MM.1S (cell line): Measurements from ENCODE around the gene HINT3.

Experiments
- DNase-seq: peaks from one replicate; pipeline ENCODE4 v3.0.0-alpha.2; 2015
- H2AFZ ChIP-seq: fragments of 300-600 bp; sonication (generic); 2 replicates; pipeline ENCODE4 v1.6.0; 2016; ENCODE audit warnings: antibody characterized with exemption, low read length
- H3F3A ChIP-seq: fragments of 300-600 bp; sonication (generic); 2 replicates; pipeline ENCODE4 v1.6.1; 2016; ENCODE audit warnings: mild to moderate bottlenecking, antibody characterized with exemption, low read length, moderate library complexity, mixed read lengths; ENCODE audit not compliant: insufficient read depth
- H3K27ac ChIP-seq: fragments of 300-600 bp; sonication (generic); 2 replicates; pipeline ENCODE4 v1.5.1; 2016; ENCODE audit warnings: mild to moderate bottlenecking, low read length
- H3K27me3 ChIP-seq: fragments of 300-600 bp; sonication (generic); replicated peaks from 2 replicates; pipeline ENCODE4 v1.6.0; 2016; ENCODE audit warnings: low read length; ENCODE audit not compliant: insufficient read depth
- H3K36me3 ChIP-seq: fragments of 300-600 bp; sonication (generic); replicated peaks from 2 replicates; pipeline ENCODE4 v1.6.1; 2016; ENCODE audit warnings: mild to moderate bottlenecking, low read length, mixed read lengths; ENCODE audit not compliant: insufficient read depth
- H3K4me1 ChIP-seq: fragments of 300-600 bp; sonication (generic); 2 replicates; pipeline ENCODE4 v1.6.1; 2016; ENCODE audit warnings: low read length, mixed read lengths
- H3K4me2 ChIP-seq: fragments of 300-600 bp; sonication (generic); 2 replicates; pipeline ENCODE4 v1.6.0; 2016; ENCODE audit warnings: low read depth, low read length
- H3K4me3 ChIP-seq: fragments of 300-600 bp; sonication (generic); 2 replicates; pipeline ENCODE4 v1.5.1; 2016; ENCODE audit warnings: low read length, mixed read lengths
- H3K79me2 ChIP-seq: fragments of 300-600 bp; sonication (generic); 2 replicates; pipeline ENCODE4 v1.6.1; 2016; ENCODE audit warnings: mixed run types, low read length, mixed read lengths
- H3K9ac ChIP-seq: fragments of 300-600 bp; sonication (generic); 2 replicates; pipeline ENCODE4 v1.6.1; 2016; ENCODE audit warnings: low read length, mixed read lengths
- H3K9me2 ChIP-seq: fragments of 300-600 bp; sonication (generic); replicated peaks from 2 replicates; pipeline ENCODE4 v1.6.1; 2016; ENCODE audit warnings: mild to moderate bottlenecking, low read length, mixed read lengths; ENCODE audit not compliant: insufficient read depth
- H3K9me3 ChIP-seq: fragments of 300-600 bp; sonication (generic); replicated peaks from 2 replicates; pipeline ENCODE4 v1.6.1; 2016; ENCODE audit warnings: mild to moderate bottlenecking, low read length, mixed read lengths; ENCODE audit not compliant: insufficient read depth
- H4K20me1 ChIP-seq: fragments of 300-600 bp; sonication (generic); 2 replicates; pipeline ENCODE4 v1.6.1; 2016; ENCODE audit warnings: mild to moderate bottlenecking, low read length, moderate library complexity, mixed read lengths; ENCODE audit not compliant: insufficient read depth
- CTCF ChIP-seq: fragments of 300-600 bp; sonication (generic); IDR thresholded peaks from 2 replicates; pipeline ENCODE4 v1.5.1; 2016; ENCODE audit warnings: antibody characterized with exemption, low read length, mixed read lengths
- EZH2 ChIP-seq: fragments of 300-600 bp; sonication (generic); optimal IDR thresholded peaks from 2 replicates; pipeline ENCODE3; 2017; ENCODE audit warnings: low read depth, mild to moderate bottlenecking, antibody characterized with exemption, low read length, mixed read lengths
- EZH2phosphoT487 ChIP-seq: fragments of 300-600 bp; sonication (generic); IDR thresholded peaks from 2 replicates; pipeline ENCODE4 v1.6.1; 2018; ENCODE audit warnings: antibody characterized with exemption, low read length

Gene HINT3

GRCh38 chr6:125988280-125988679 is 31.7 kb downstream of the HINT3 start:
- H3K4me3 ChIP-seq, result no peak overlapping the region
- no peaks in the 10 kb centered on the region for H3K36me3 ChIP-seq
- no peak overlapping the region for H3K27ac ChIP-seq
- TF ChIP-seq EZH2 (no peak), EZH2phosphoT487 (no peak), CTCF (no peak)
- H3K9me2 ChIP-seq, result no peaks in the 10 kb centered on the region
- no peaks in the 10 kb centered on the region for H3K27me3 ChIP-seq
- no peak for DNase-seq
- H3F3A ChIP-seq, result peaks cover 7% of the 10 kb centered on the region; the same call in 1 of the 2 replicates
- H3K9ac ChIP-seq, result no peak overlapping the region
- peaks cover 68% of the 10 kb centered on the region for H3K79me2 ChIP-seq
- no peaks in the 10 kb centered on the region for H4K20me1 ChIP-seq
- H2AFZ ChIP-seq, result no peak overlapping the region
- H3K4me1 ChIP-seq, result 0 out of 2 replicates have a peak, but pooled peaks cover 3% of the 10 kb centered on the region
- H3K4me2 ChIP-seq, result no peak overlapping the region
- H3K9me3 ChIP-seq, result no peaks in the 10 kb centered on the region

- Histone ChIP-seq H3K4me2 (no peak overlapping the region), H3K9ac (no peak overlapping the region)
- TF ChIP-seq EZH2phosphoT487 (no peak), EZH2 (no peak), CTCF (no peak)
Observed at GRCh38 chr6:125989631-125990030, 33.1 kb downstream of the HINT3 start.

GRCh38 chr6:125991653-125992052 is 35.1 kb downstream of the HINT3 start:
- DNase-seq, result no peak
- no peaks in the 10 kb centered on the region for H4K20me1 ChIP-seq
- no peaks in the 10 kb centered on the region for H3K9me2 ChIP-seq
- TF ChIP-seq CTCF, result no peak
- TF ChIP-seq EZH2phosphoT487, result no peak
- no peak for TF ChIP-seq EZH2
- no peaks in the 10 kb centered on the region for H3K27me3 ChIP-seq
- H3K9me3 ChIP-seq, result no peaks in the 10 kb centered on the region
- no peaks in the 10 kb centered on the region for H3K36me3 ChIP-seq
- no peak overlapping the region for H3K4me2 ChIP-seq
- H3K4me3 ChIP-seq, result no peak overlapping the region
- peaks cover 4% of the 10 kb centered on the region; the same call in 1 of the 2 replicates for H3F3A ChIP-seq
- peaks cover 61% of the 10 kb centered on the region for H3K79me2 ChIP-seq
- H2AFZ ChIP-seq, result no peak overlapping the region
- no peak overlapping the region for H3K27ac ChIP-seq
- no peak overlapping the region for H3K9ac ChIP-seq
- H3K4me1 ChIP-seq, result 0 out of 2 replicates have a peak, but pooled peaks cover 3% of the 10 kb centered on the region

More at GRCh38 chr6:125989631-125990030, 33.1 kb downstream of the HINT3 start:
- H3K36me3 ChIP-seq, result no peaks in the 10 kb centered on the region
- no peak overlapping the region for H3K27ac ChIP-seq
- H3K9me3 ChIP-seq, result no peaks in the 10 kb centered on the region
- peaks cover 7% of the 10 kb centered on the region; the same call in 1 of the 2 replicates for H3F3A ChIP-seq
- peaks cover 73% of the 10 kb centered on the region for H3K79me2 ChIP-seq
- no peaks in the 10 kb centered on the region for H3K27me3 ChIP-seq
- 0 out of 2 replicates have a peak, but pooled peaks cover 3% of the 10 kb centered on the region for H3K4me1 ChIP-seq
- H4K20me1 ChIP-seq, result no peaks in the 10 kb centered on the region
- H3K4me3 ChIP-seq, result no peak overlapping the region
- H2AFZ ChIP-seq, result no peak overlapping the region
- no peaks in the 10 kb centered on the region for H3K9me2 ChIP-seq
- no peak for DNase-seq
